Measurements from ENCODE around the gene AP5B1.

GRCh38 chr11:65788821-65789220 is 8.0 kb upstream of the AP5B1 start:
- TF ChIP-seq CTCF (IDR thresholded peaks at IDR 0.05), result no peak
- no peak for TF ChIP-seq POLR2A (IDR thresholded peaks at IDR 0.05)
- TF ChIP-seq EP300 (IDR thresholded peaks at IDR 0.05), result no peak
